Osteoblast (primary cell): ENCODE results near the gene CRYM. TPM values are rescaled to one million over a fixed set of nuclear protein-coding genes. Genes with fewer than 3 reads are reported as not detected.

Experiments used
- DNase-seq: peaks from one replicate; pipeline ENCODE4 v3.0.0; 2011; ENCODE audit warnings: low spot score, mixed read lengths; ENCODE audit not compliant: insufficient read length; ENCODE audit errors: missing footprints
- H2AFZ ChIP-seq: 2 replicates; pipeline ENCODE4 v1.6.0; 2011; ENCODE audit warnings: mild to moderate bottlenecking, low read length
- H3K27ac ChIP-seq: 2 replicates; pipeline ENCODE4 v1.5.1; 2011; ENCODE audit warnings: mild to moderate bottlenecking, low read depth, low read length, moderate library complexity
- H3K27me3 ChIP-seq: 2 replicates; pipeline ENCODE4 v1.6.0; 2012; ENCODE audit warnings: mild to moderate bottlenecking, control low read depth, inconsistent platforms, low read length, moderate library complexity; ENCODE audit not compliant: insufficient read depth
- H3K36me3 ChIP-seq: 2 replicates; pipeline ENCODE4 v1.5.1; 2011; ENCODE audit warnings: mild to moderate bottlenecking, low read length, control low read depth, moderate library complexity; ENCODE audit not compliant: insufficient read depth
- H3K4me1 ChIP-seq: 2 replicates; pipeline ENCODE4 v1.5.1; 2011; ENCODE audit warnings: mild to moderate bottlenecking, low read length, control low read depth, moderate library complexity; ENCODE audit not compliant: insufficient read depth
- H3K4me2 ChIP-seq: 2 replicates; pipeline ENCODE4 v1.6.0; 2011; ENCODE audit warnings: mild to moderate bottlenecking, low read length; ENCODE audit not compliant: insufficient read depth
- H3K4me3 ChIP-seq: fragments of 200-600 bp; sonication (generic); 3 replicates; pipeline ENCODE4 v1.5.1; 2012; ENCODE audit warnings: mild to moderate bottlenecking, low read length, inconsistent platforms; ENCODE audit not compliant: insufficient read depth
- H3K79me2 ChIP-seq: 2 replicates; pipeline ENCODE4 v1.6.0; 2012; ENCODE audit warnings: mild to moderate bottlenecking, low read length, control low read depth, inconsistent platforms; ENCODE audit not compliant: insufficient read depth
- H3K9me3 ChIP-seq: 2 replicates; pipeline ENCODE4 v1.5.1; 2011; ENCODE audit warnings: low read depth, low read length, control low read depth
- H4K20me1 ChIP-seq: 2 replicates; pipeline ENCODE4 v1.6.0; 2012; ENCODE audit warnings: mild to moderate bottlenecking, low read length, control low read depth; ENCODE audit not compliant: insufficient read depth
- total RNA-seq: library from RNA; depleted of rRNA; stranded (reverse); fragments of >200 nt; gene quantifications from 2 replicates; pipeline ENCODE4 v1.2.3, GENCODE V29; 2012
- TF ChIP-seq, protein P1 (sequence below): IDR thresholded peaks from 2 replicates; pipeline ENCODE4 v1.5.1; 2011; ENCODE audit warnings: mild to moderate bottlenecking, low read depth, low read length, moderate library complexity; ENCODE audit errors: extremely low read depth

CRYM gene
- total RNA-seq, 1 donor, result 5.1 TPM

GRCh38 chr16:21272253-21272652 lies 5.8 kb downstream of the CRYM start:
- no peak overlapping the region for H2AFZ ChIP-seq
- peaks cover 49% of the 10 kb centered on the region for H3K27me3 ChIP-seq
- no peak overlapping the region for H3K4me2 ChIP-seq
- H3K36me3 ChIP-seq, result no peaks in the 10 kb centered on the region
- H3K4me1 ChIP-seq, result no peaks in the 10 kb centered on the region
- H4K20me1 ChIP-seq, result no peaks in the 10 kb centered on the region
- no peak for DNase-seq
- TF ChIP-seq, protein P1, sequence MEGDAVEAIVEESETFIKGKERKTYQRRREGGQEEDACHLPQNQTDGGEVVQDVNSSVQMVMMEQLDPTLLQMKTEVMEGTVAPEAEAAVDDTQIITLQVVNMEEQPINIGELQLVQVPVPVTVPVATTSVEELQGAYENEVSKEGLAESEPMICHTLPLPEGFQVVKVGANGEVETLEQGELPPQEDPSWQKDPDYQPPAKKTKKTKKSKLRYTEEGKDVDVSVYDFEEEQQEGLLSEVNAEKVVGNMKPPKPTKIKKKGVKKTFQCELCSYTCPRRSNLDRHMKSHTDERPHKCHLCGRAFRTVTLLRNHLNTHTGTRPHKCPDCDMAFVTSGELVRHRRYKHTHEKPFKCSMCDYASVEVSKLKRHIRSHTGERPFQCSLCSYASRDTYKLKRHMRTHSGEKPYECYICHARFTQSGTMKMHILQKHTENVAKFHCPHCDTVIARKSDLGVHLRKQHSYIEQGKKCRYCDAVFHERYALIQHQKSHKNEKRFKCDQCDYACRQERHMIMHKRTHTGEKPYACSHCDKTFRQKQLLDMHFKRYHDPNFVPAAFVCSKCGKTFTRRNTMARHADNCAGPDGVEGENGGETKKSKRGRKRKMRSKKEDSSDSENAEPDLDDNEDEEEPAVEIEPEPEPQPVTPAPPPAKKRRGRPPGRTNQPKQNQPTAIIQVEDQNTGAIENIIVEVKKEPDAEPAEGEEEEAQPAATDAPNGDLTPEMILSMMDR, result no peak
- no peaks in the 10 kb centered on the region for H3K9me3 ChIP-seq
- no peak overlapping the region for H3K4me3 ChIP-seq
- H3K79me2 ChIP-seq, result no peaks in the 10 kb centered on the region
- H3K27ac ChIP-seq, result no peak overlapping the region

GRCh38 chr16:21268236-21268635 lies 9.9 kb downstream of the CRYM start:
- no peaks in the 10 kb centered on the region for H3K79me2 ChIP-seq
- no peak overlapping the region for H2AFZ ChIP-seq
- no peaks in the 10 kb centered on the region for H3K9me3 ChIP-seq
- H3K4me1 ChIP-seq, result no peaks in the 10 kb centered on the region
- TF ChIP-seq, protein P1, result no peak
- H3K27me3 ChIP-seq, result peaks cover 20% of the 10 kb centered on the region
- no peaks in the 10 kb centered on the region for H3K36me3 ChIP-seq
- no peak overlapping the region for H3K4me2 ChIP-seq
- DNase-seq, result no peak
- no peak overlapping the region for H3K4me3 ChIP-seq
- no peaks in the 10 kb centered on the region for H4K20me1 ChIP-seq
- no peak overlapping the region for H3K27ac ChIP-seq

GRCh38 chr16:21267298-21267697 lies 10.8 kb downstream of the CRYM start:
- H3K4me1 ChIP-seq, result no peaks in the 10 kb centered on the region

GRCh38 chr16:21265104-21265837 lies 12.8 kb downstream of the CRYM start:
- Histone ChIP-seq H3K27ac (no peak overlapping the region), H3K36me3 (no peaks in the 10 kb centered on the region), H3K27me3 (peaks cover 11% of the 10 kb centered on the region), H3K9me3 (no peaks in the 10 kb centered on the region), H2AFZ (no peak overlapping the region), H3K4me1 (no peaks in the 10 kb centered on the region), H3K4me2 (no peak overlapping the region), H3K79me2 (no peaks in the 10 kb centered on the region), H4K20me1 (no peaks in the 10 kb centered on the region), H3K4me3 (no peak overlapping the region)
- no peak for DNase-seq
- TF ChIP-seq, protein P1, result no peak

More at GRCh38 chr16:21267298-21267697, 10.8 kb downstream of the CRYM start:
- DNase-seq, result no peak
- no peaks in the 10 kb centered on the region for H3K36me3 ChIP-seq
- H3K27ac ChIP-seq, result no peak overlapping the region
- H2AFZ ChIP-seq, result no peak overlapping the region
- H3K4me3 ChIP-seq, result no peak overlapping the region
- H3K79me2 ChIP-seq, result no peaks in the 10 kb centered on the region
- no peaks in the 10 kb centered on the region for H4K20me1 ChIP-seq
- H3K4me2 ChIP-seq, result no peak overlapping the region
- H3K27me3 ChIP-seq, result peaks cover 18% of the 10 kb centered on the region
- H3K9me3 ChIP-seq, result no peaks in the 10 kb centered on the region
- TF ChIP-seq, protein P1, result no peak
